ENCODE results near the gene HES4. TPM values are rescaled to one million over a fixed set of nuclear protein-coding genes. Genes with fewer than 3 reads are reported as not detected.

Gene HES4
- 4.4 and 8.8 TPM in 2 replicates for total RNA-seq (2016; rRNA removed; fragmentation: Illumina TruSeq; extraction: Trizol)
- total RNA-seq (2016; cell fraction: cytosol; rRNA removed; fragmentation: Illumina TruSeq; extraction: Trizol; ENCODE audit: low read depth), result 16.5 and 25.5 TPM in 2 replicates
- 3.4 and 7.9 TPM in 2 replicates for total RNA-seq (2016; cell fraction: insoluble cytoplasmic fraction; rRNA removed; fragmentation: Illumina TruSeq; extraction: Trizol)
- total RNA-seq (2016; cell fraction: membrane; rRNA removed; fragmentation: Illumina TruSeq; extraction: Trizol), result 13.5 and 18.3 TPM in 2 replicates
- total RNA-seq (2016; cell fraction: nucleus; rRNA removed; fragmentation: Illumina TruSeq; extraction: Trizol), result 6.5 and 8.0 TPM in 2 replicates
- 10.6 and 17.6 TPM in 2 replicates for polyA plus RNA-seq (2011; rRNA removed)
- 11.6 and 28.6 TPM in 2 replicates for polyA plus RNA-seq (2011; cell fraction: cytosol; rRNA removed)
- 190 and 210 TPM in 2 replicates for polyA plus RNA-seq (2011; cell fraction: nucleus; rRNA removed)
- 4.3 and 7.0 TPM in 2 replicates for polyA plus RNA-seq (2012)
- polyA plus RNA-seq (2016; cell fraction: cytosol; fragmentation: Illumina TruSeq; extraction: Trizol; ENCODE audit: low read depth), result 17.0 and 22.1 TPM in 2 replicates
- 4.5 and 6.0 TPM in 2 replicates for polyA plus RNA-seq (2016; cell fraction: insoluble cytoplasmic fraction; fragmentation: Illumina TruSeq; extraction: Trizol; ENCODE audit: low read depth)
- 10.6 and 11.4 TPM in 2 replicates for polyA plus RNA-seq (2016; cell fraction: membrane; fragmentation: Illumina TruSeq; extraction: Trizol; ENCODE audit: low read depth)
- polyA plus RNA-seq (2016; cell fraction: nucleus; fragmentation: Illumina TruSeq; extraction: Trizol; ENCODE audit: insufficient read depth, low read depth), result 16.1 and 18.4 TPM in 2 replicates
- 2.2 and 6.1 TPM in 2 replicates for polyA minus RNA-seq (2011; rRNA and poly(A)+ RNA removed; ENCODE audit: low replicate concordance)
- 6.4 and 8.5 TPM in 2 replicates for polyA minus RNA-seq (2011; cell fraction: cytosol; rRNA and poly(A)+ RNA removed)
- 4.6 and 8.9 TPM in 2 replicates for polyA minus RNA-seq (2011; cell fraction: nucleus; rRNA and poly(A)+ RNA removed)
- percentile 70 among the genes with signal in this experiment for Bru-seq, nascent RNA
- BruChase-seq, experiment 1, labeled RNA remaining after a 6-hour chase, result percentile 88 among the genes with signal in this experiment
- percentile 77 among the genes with signal in this experiment for BruChase-seq, experiment 2, labeled RNA remaining after a 2-hour chase
- long read RNA-seq, experiment 1, partial matches to known transcripts, result 0 of 6 reads
- long read RNA-seq, experiment 1, other reads (novel, unspliced or antisense), result 1 of 6 reads
- long read RNA-seq, experiment 2, transcript HES4-202 (3 exons, 1,040 nt), result minor isoform, 35 of 99 reads
- long read RNA-seq, experiment 2, transcript HES4-201 (4 exons, 899 nt), result major isoform, 40 of 99 reads
- long read RNA-seq, experiment 2, partial matches to known transcripts, result 6 of 99 reads
- long read RNA-seq, experiment 2, other reads (novel, unspliced or antisense), result 12 of 99 reads

GRCh38 chr1:999725-1000356 lies at the start of gene HES4:
HES4 (minus strand) TSS chr1:1000097; CDS start chr1:999973, 124 bp downstream.
- Histone ChIP-seq H3K36me3 (replicated peaks in 1 of 2; ENCODE audit: control insufficient read depth in 1 of 2, insufficient read depth in 2 of 2, low read length in 2 of 2) (no peaks in the 10 kb centered on the region), H3K9me3 (ENCODE audit: low read length) (no peaks in the 10 kb centered on the region), H4K20me1 (ENCODE audit: insufficient read depth, low read length) (peaks cover 4% of the 10 kb centered on the region; the same call in 1 of the 2 replicates), H3K27me3 (ENCODE audit: control insufficient read depth in 1 of 2, insufficient read depth in 2 of 2, low read length in 2 of 2) (no peaks in the 10 kb centered on the region), H3K79me2 (ENCODE audit: insufficient read depth, low read length) (peaks cover 15% of the 10 kb centered on the region), H3K4me2 (ENCODE audit: low read depth, low read length) (peak within 1 kb of the TSS; percentile 92), H2AFZ (ENCODE audit: low read length) (no peak within 1 kb of the TSS), H3K27ac (ENCODE audit: extremely low read length, insufficient read depth, low read length) (peak within 1 kb of the TSS; percentile 97), H3K4me3 (replicated peaks in 1 of 3; ENCODE audit: insufficient read depth in 1 of 3, low read depth in 2 of 3, low read length in 3 of 3) (peak within 1 kb of the TSS; percentile 63 to 78 (median 78)), H3K9ac (ENCODE audit: insufficient read depth, low read depth, low read length) (peak within 1 kb of the TSS; percentile 97), H3K4me1 (ENCODE audit: insufficient read depth, low read length) (peaks cover 63% of the 10 kb centered on the region)
- FAIRE-seq (no peak), DNase-seq (ENCODE audit: low spot score) (peak; percentile 87), ATAC-seq (peak; percentile 59)
- POLR2A ChIA-PET, result interaction anchor here (0.7 to 3.2 kb wide), 7 partner anchors 14 to 231 kb away, joined by 3 to 13 read pairs (median 3); partner anchors contain the start of genes ISG15 and PERM1
- in situ Hi-C loops (cut with HindIII; ENCODE audit: extremely low pct_ligation_motif_present, low pct_unique_long_range_greater_than_20kb), result no loop called here
- BruUV-seq (replicated peaks), result no TSS peak
- intact Hi-C loops (cut with micrococcal nuclease; ENCODE audit: unreplicated experiment), result loop anchor here (10.0 kb wide), 1 partner anchor 235 kb away; the partner anchor contains the start of genes B3GALT6 and SDF4
- no CpG with 5 or more reads among the region's 95 CpGs for WGBS (ENCODE audit: low lambda C conversion rate)
- CTCF ChIA-PET (ENCODE audit: low intra/inter-chr PET ratio, low total read pairs), result no interaction called here
- TF ChIP-seq, protein P1, sequence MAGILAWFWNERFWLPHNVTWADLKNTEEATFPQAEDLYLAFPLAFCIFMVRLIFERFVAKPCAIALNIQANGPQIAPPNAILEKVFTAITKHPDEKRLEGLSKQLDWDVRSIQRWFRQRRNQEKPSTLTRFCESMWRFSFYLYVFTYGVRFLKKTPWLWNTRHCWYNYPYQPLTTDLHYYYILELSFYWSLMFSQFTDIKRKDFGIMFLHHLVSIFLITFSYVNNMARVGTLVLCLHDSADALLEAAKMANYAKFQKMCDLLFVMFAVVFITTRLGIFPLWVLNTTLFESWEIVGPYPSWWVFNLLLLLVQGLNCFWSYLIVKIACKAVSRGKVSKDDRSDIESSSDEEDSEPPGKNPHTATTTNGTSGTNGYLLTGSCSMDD (CRISPR knock-in tag; IDR thresholded peaks at IDR 0.05), result no peak
- TF ChIP-seq, protein P2, sequence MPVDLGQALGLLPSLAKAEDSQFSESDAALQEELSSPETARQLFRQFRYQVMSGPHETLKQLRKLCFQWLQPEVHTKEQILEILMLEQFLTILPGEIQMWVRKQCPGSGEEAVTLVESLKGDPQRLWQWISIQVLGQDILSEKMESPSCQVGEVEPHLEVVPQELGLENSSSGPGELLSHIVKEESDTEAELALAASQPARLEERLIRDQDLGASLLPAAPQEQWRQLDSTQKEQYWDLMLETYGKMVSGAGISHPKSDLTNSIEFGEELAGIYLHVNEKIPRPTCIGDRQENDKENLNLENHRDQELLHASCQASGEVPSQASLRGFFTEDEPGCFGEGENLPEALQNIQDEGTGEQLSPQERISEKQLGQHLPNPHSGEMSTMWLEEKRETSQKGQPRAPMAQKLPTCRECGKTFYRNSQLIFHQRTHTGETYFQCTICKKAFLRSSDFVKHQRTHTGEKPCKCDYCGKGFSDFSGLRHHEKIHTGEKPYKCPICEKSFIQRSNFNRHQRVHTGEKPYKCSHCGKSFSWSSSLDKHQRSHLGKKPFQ (CRISPR knock-in tag; IDR thresholded peaks at IDR 0.05; ENCODE audit: insufficient replicate concordance), result no peak
- TF ChIP-seq ZSCAN12 (CRISPR knock-in tag; IDR thresholded peaks at IDR 0.05), result no peak
- no peak for TF ChIP-seq SMAD9 (CRISPR knock-in tag; IDR thresholded peaks at IDR 0.05)
- peak; percentile 83 for TF ChIP-seq TFDP1 (CRISPR knock-in tag; IDR thresholded peaks at IDR 0.05; ENCODE audit: borderline replicate concordance)
- TF ChIP-seq, protein P3, sequence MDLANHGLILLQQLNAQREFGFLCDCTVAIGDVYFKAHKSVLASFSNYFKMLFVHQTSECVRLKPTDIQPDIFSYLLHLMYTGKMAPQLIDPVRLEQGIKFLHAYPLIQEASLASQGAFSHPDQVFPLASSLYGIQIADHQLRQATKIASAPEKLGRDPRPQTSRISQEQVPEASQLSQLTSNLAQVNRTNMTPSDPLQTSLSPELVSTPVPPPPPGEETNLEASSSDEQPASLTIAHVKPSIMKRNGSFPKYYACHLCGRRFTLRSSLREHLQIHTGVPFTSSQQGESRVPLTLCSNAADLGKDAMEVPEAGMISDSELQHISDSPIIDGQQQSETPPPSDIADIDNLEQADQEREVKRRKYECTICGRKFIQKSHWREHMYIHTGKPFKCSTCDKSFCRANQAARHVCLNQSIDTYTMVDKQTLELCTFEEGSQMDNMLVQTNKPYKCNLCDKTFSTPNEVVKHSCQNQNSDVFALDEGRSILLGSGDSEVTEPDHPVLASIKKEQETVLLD (CRISPR knock-in tag; IDR thresholded peaks at IDR 0.05; ENCODE audit: low read depth), result peak; percentile 98

All from HepG2 (cell line).